Testis (tissue), 3 donors: ENCODE data around the gene TRIM26. TPM values are rescaled to one million over a fixed set of nuclear protein-coding genes. Genes with fewer than 3 reads are reported as not detected.

ENCODE experiments used
- DNase-seq: peaks from one replicate; pipeline ENCODE4 v3.0.0-alpha.2; 2019
- H3K27ac ChIP-seq, 2 donors: fragments of 200-600 bp; sonication (generic); one replicate each; pipeline ENCODE4 v1.5.1; 2019
- H3K27me3 ChIP-seq: fragments of 200-600 bp; sonication (generic); one replicate; pipeline ENCODE4 v1.5.1; 2019
- H3K36me3 ChIP-seq: fragments of 200-600 bp; sonication (generic); one replicate; pipeline ENCODE4 v1.5.1; 2017; ENCODE audit warnings: low read depth; ENCODE audit errors: missing control alignments
- H3K4me1 ChIP-seq: fragments of 200-600 bp; sonication (generic); one replicate; pipeline ENCODE4 v1.5.1; 2019
- H3K4me3 ChIP-seq, 2 donors: fragments of 200-600 bp; sonication (generic); one replicate each; pipeline ENCODE4 v1.5.1; 2017 to 2019
- H3K9me3 ChIP-seq: fragments of 200-600 bp; sonication (generic); one replicate; pipeline ENCODE4 v1.5.1; 2017
- CTCF ChIP-seq, 3 experiments: fragments of 450-650 bp in 2 of 3; fragments of 200-600 bp in 1 of 3; sonication (generic) in 1 of 3; IDR thresholded peaks; one replicate each; pipeline ENCODE4 v1.5.1; 2016 to 2019; ENCODE audit warnings: antibody characterized with exemption in 3 of 3, mild to moderate bottlenecking in 2 of 3, moderate library complexity in 1 of 3
- POLR2A ChIP-seq: fragments of 450-650 bp; IDR thresholded peaks from one replicate; pipeline ENCODE4 v1.6.1; 2017; ENCODE audit warnings: antibody characterized with exemption, mild to moderate bottlenecking, moderate library complexity
- WGBS, 2 donors: methylation state at CpG; one replicate each; pipeline ENCODE4 v1.1.5; 2018; 5-methylcytosine and 5-hydroxymethylcytosine counted together
- intact Hi-C: fragments of 100-400 bp; cut with DNase I; formaldehyde crosslinking; loops from one replicate; pipeline ENCODE4 v1.15.1; 2023; ENCODE audit warnings: low total_unique reads
- polyA plus RNA-seq: library from polyadenylated mRNA; stranded (reverse); fragments of 350-450 nt; fragmentation: Illumina TruSeq; extraction: RNeasy Lipid Tissue Mini Kit (QIAGEN cat#74804); gene quantifications from one replicate; pipeline ENCODE4 v1.2.3, GENCODE V29; 2014; ENCODE audit warnings: low read depth, low replicate concordance; ENCODE audit not compliant: insufficient read depth
- total RNA-seq, 2 donors: library from RNA; depleted of rRNA; stranded (reverse); fragments of >200 nt; gene quantifications; one replicate each; pipeline ENCODE4 v1.2.3, GENCODE V29; 2016

The TRIM26 gene
- total and polyA plus RNA-seq, 3 donors from 2014 or later = 40.3 to 75.8 (median 67.1) TPM

DNA sequence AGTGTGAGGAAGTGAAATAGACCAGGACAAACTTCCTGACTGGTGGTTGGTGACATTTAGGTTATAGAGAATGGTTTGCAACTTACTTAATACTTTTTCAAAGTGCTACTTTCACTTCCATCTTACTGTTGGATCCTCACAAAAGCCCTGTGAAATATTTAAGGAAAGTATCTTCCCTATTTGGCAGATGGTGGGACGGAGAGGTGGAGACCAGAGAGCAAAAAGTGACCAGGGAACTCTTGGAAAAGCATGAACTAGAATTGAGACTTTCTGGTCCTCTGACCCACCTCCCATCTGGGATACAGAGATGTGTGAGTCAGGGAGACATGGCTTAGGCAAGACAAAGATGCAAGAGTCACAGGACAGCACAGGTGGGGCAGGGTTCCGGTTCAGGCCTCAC, 55.2 kb downstream of the TRIM26 start:
- no peak overlapping the region for H3K27ac ChIP-seq
- no peak for DNase-seq
- no peaks in the 10 kb centered on the region for H3K36me3 ChIP-seq
- no peak for TF ChIP-seq CTCF (IDR thresholded peaks at IDR 0.05)
- no peak for TF ChIP-seq POLR2A
- 84 to 94% methylated on average over 2 of the region's 2 CpGs for WGBS, 2 donors
- intact Hi-C loops = no loop called here
- H3K4me3 ChIP-seq = no peak overlapping the region
- H3K4me1 ChIP-seq = no peaks in the 10 kb centered on the region
- no peaks in the 10 kb centered on the region for H3K9me3 ChIP-seq
- H3K27me3 ChIP-seq = no peaks in the 10 kb centered on the region

DNA sequence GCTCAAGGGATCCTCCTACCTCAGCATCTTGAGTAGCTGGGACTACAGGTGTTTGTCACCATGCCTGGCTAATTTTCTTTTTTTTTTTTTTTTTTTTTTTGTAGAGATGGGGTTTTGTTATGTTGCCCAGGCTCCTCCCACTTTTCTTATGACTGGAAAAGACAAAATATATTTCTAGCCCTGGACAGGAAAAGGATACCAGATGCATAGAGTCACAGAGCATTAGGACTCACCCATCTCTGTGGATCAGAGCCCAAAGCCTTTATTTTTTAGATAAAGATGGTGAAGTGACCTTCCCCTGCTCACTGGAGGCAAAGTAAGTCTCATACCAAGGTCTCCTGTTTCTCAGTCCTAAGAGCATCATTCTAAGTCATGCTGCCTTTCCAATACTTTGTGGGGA, 55.6 kb downstream of the TRIM26 start:
- H3K27me3 ChIP-seq = no peaks in the 10 kb centered on the region

DNA sequence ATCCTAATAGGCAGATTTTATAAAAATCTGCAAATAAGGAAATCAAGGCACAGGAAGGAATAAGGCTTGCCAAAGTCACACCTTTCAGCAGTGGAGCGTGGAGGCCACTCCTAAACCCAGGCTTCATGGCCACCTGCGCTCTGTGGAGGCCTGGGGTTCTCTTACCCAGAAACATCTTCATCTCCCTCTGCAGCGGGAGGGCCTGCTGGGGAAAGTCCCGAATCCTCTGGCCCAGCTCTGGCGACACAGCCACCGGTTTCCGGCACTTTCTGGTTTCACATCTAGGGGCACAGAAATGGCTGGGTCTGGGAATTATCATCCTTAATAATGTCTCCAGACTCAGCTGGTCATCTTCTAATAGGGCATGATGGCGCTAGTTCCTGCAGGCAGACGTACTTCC, 56.4 kb downstream of the TRIM26 start:
- TF ChIP-seq CTCF (IDR thresholded peaks at IDR 0.05) = no peak
- no peak for TF ChIP-seq POLR2A
- DNase-seq = no peak
- no peak overlapping the region for H3K4me3 ChIP-seq
- 90 to 93% methylated on average over 4 to 9 of the region's 9 CpGs for WGBS, 2 donors
- H3K4me1 ChIP-seq = no peaks in the 10 kb centered on the region
- H3K27me3 ChIP-seq = no peaks in the 10 kb centered on the region
- no peak overlapping the region for H3K27ac ChIP-seq
- intact Hi-C loops = no loop called here
- H3K36me3 ChIP-seq = no peaks in the 10 kb centered on the region
- no peaks in the 10 kb centered on the region for H3K9me3 ChIP-seq

More for the DNA sequence above, 55.6 kb downstream of the TRIM26 start:
- H3K27ac ChIP-seq = no peak overlapping the region
- intact Hi-C loops = no loop called here
- no peaks in the 10 kb centered on the region for H3K36me3 ChIP-seq
- no peak overlapping the region for H3K4me3 ChIP-seq
- no peaks in the 10 kb centered on the region for H3K4me1 ChIP-seq
- no peak for DNase-seq
- no peaks in the 10 kb centered on the region for H3K9me3 ChIP-seq
- no peak for TF ChIP-seq CTCF (IDR thresholded peaks at IDR 0.05)
- no peak for TF ChIP-seq POLR2A

DNA sequence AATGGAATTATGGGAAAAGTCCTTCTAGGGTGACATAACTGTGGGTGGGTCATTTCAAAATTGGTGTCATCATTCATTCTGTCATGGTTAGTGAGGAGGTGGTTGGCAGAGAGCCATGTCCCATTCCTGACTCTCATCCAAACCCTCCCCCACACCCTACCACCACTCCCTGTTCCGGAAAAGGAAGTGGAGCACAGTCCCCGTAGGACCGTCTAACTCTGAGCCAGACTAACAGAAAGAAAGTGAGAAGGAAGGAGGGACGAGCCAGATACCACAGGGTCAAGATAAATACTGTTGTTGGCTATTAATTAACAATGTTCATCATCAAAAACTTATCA, 57.0 kb downstream of the TRIM26 start:
- no peak for TF ChIP-seq CTCF (IDR thresholded peaks at IDR 0.05)
- TF ChIP-seq POLR2A = no peak
- Histone ChIP-seq H3K36me3 (no peaks in the 10 kb centered on the region), H3K9me3 (no peaks in the 10 kb centered on the region), H3K27me3 (no peaks in the 10 kb centered on the region), H3K4me3 (no peak overlapping the region), H3K27ac (no peak overlapping the region), H3K4me1 (no peaks in the 10 kb centered on the region)
- 27 to 30% methylated on average over 4 of the region's 4 CpGs for WGBS, 2 donors
- DNase-seq = peak; percentile 40
- intact Hi-C loops = no loop called here

GRCh38 chr6:30155520-30156261, 57.5 kb downstream of the TRIM26 start:
- Histone ChIP-seq H3K4me3 (no peak overlapping the region), H3K27ac (no peak overlapping the region), H3K9me3 (no peaks in the 10 kb centered on the region), H3K4me1 (no peaks in the 10 kb centered on the region), H3K36me3 (no peaks in the 10 kb centered on the region), H3K27me3 (no peaks in the 10 kb centered on the region)
- intact Hi-C loops = no loop called here
- DNase-seq = no peak
- 93 to 95% methylated on average over 2 of the region's 2 CpGs for WGBS, 2 donors
- no peak for TF ChIP-seq POLR2A
- TF ChIP-seq CTCF (IDR thresholded peaks at IDR 0.05) = no peak
